Measurements from ENCODE around the gene FARP1.

- TF ChIP-seq CTCF (IDR thresholded peaks at IDR 0.05), result no peak
- TF ChIP-seq POLR2A (IDR thresholded peaks at IDR 0.05), result no peak
Observed at GRCh38 chr13:98094678-98095266, 48.1 kb upstream of the FARP1 start.
